ENCODE data around the gene SLC4A4.

The SLC4A4 gene

DNA sequence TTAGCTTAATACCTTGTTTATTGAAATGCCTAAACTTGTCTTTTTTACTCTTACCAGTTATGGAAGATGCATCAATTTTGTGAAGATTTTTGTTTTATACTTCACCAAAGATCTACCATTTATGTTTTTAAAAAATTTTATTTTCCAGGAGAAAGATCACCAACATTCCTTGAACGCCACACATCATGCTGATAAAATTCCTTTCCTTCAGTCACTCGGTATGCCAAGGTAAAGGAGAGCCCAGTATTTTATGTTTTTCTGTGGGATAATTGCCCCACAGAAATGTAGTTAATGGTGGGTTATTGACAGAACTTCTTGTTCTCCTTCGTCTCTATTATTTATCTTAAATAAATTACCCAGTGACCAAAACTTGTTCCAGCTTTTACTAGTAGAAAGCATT, 228.0 kb downstream of the SLC4A4 start:
- intact Hi-C loops (cut with DNase I; ENCODE audit: low total_unique reads) = no loop called here
- Histone ChIP-seq H3K27ac (no peak overlapping the region), H3K4me1 (no peaks in the 10 kb centered on the region), H3K4me3 (no peak overlapping the region), H3K9me3 (no peaks in the 10 kb centered on the region), H3K36me3 (no peaks in the 10 kb centered on the region), H3K27me3 (no peaks in the 10 kb centered on the region)
- no peak for DNase-seq
- no peak for TF ChIP-seq CTCF (IDR thresholded peaks at IDR 0.05)

GRCh38 chr4:71568131-71568530, 229.3 kb downstream of the SLC4A4 start:
- no peak for TF ChIP-seq CTCF (IDR thresholded peaks at IDR 0.05)
- no peak for DNase-seq
- intact Hi-C loops (cut with DNase I; ENCODE audit: low total_unique reads) = no loop called here
- Histone ChIP-seq H3K27me3 (no peaks in the 10 kb centered on the region), H3K9me3 (no peaks in the 10 kb centered on the region), H3K27ac (no peak overlapping the region), H3K4me3 (no peak overlapping the region), H3K36me3 (no peaks in the 10 kb centered on the region), H3K4me1 (no peaks in the 10 kb centered on the region)

- no peak for TF ChIP-seq CTCF (IDR thresholded peaks at IDR 0.05)
- Histone ChIP-seq H3K4me1 (no peaks in the 10 kb centered on the region), H3K27ac (no peak overlapping the region), H3K4me3 (no peak overlapping the region), H3K36me3 (no peaks in the 10 kb centered on the region), H3K27me3 (no peaks in the 10 kb centered on the region), H3K9me3 (no peaks in the 10 kb centered on the region)
- intact Hi-C loops (cut with DNase I; ENCODE audit: low total_unique reads) = no loop called here
- DNase-seq = no peak
These were observed 231.7 kb downstream of the SLC4A4 start for GRCh38 chr4:71570492-71570891.

DNA sequence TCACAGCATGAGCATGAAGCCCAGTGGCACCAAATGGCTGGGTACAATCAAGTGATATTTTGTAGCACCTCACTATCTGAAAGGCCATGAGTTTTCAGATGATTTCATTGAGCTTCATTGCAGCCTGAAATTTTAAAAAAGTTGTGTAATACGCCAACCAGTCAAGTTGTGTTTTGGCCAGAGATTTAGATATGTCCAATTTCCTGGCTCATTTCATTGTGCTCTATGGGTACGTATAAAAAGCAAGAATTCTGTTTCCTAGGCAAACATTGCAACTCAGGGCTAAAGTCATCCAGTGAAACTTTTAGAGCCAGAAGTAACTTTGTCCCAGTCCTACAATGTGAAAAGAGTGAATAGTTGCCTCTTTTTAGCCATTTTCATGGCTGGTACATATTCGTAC, 232.5 kb downstream of the SLC4A4 start:
- no peaks in the 10 kb centered on the region for H3K9me3 ChIP-seq
- no peak for TF ChIP-seq CTCF (IDR thresholded peaks at IDR 0.05)
- no peak overlapping the region for H3K27ac ChIP-seq
- no peak for DNase-seq
- no peak overlapping the region for H3K4me3 ChIP-seq
- H3K27me3 ChIP-seq = no peaks in the 10 kb centered on the region
- no peaks in the 10 kb centered on the region for H3K36me3 ChIP-seq
- H3K4me1 ChIP-seq = no peaks in the 10 kb centered on the region
- intact Hi-C loops (cut with DNase I; ENCODE audit: low total_unique reads) = no loop called here

- DNase-seq = no peak
- no peaks in the 10 kb centered on the region for H3K27me3 ChIP-seq
- no peaks in the 10 kb centered on the region for H3K36me3 ChIP-seq
- intact Hi-C loops (cut with DNase I; ENCODE audit: low total_unique reads) = no loop called here
- no peak overlapping the region for H3K4me3 ChIP-seq
- no peak overlapping the region for H3K27ac ChIP-seq
- no peaks in the 10 kb centered on the region for H3K9me3 ChIP-seq
- TF ChIP-seq CTCF (IDR thresholded peaks at IDR 0.05) = no peak
- no peaks in the 10 kb centered on the region for H3K4me1 ChIP-seq
These were observed 245.2 kb downstream of the SLC4A4 start for GRCh38 chr4:71583971-71584370.

- Histone ChIP-seq H3K27ac (no peak overlapping the region), H3K4me1 (no peaks in the 10 kb centered on the region), H3K27me3 (no peaks in the 10 kb centered on the region), H3K4me3 (no peak overlapping the region), H3K36me3 (no peaks in the 10 kb centered on the region), H3K9me3 (no peaks in the 10 kb centered on the region)
- no peak for TF ChIP-seq CTCF (IDR thresholded peaks at IDR 0.05)
- intact Hi-C loops (cut with DNase I; ENCODE audit: low total_unique reads) = no loop called here
- no peak for DNase-seq
These were observed 245.8 kb downstream of the SLC4A4 start for GRCh38 chr4:71584585-71584984.

Data from tibial artery (tissue), 4 donors.